Neural progenitor cell (in vitro differentiated cells): Measurements from ENCODE around the gene IFNK.

Experiments
- EZH2 ChIP-seq: fragments of 200-600 bp; sonication (generic); IDR thresholded peaks from 2 replicates; pipeline ENCODE4 v1.6.1; 2017; ENCODE audit warnings: antibody characterized with exemption, mild to moderate bottlenecking, moderate library complexity
- EZH2phosphoT487 ChIP-seq: fragments of 200-600 bp; sonication (generic); IDR thresholded peaks from 2 replicates; pipeline ENCODE4 v1.6.1; 2017; ENCODE audit warnings: antibody characterized with exemption
- TF ChIP-seq, protein P1 (sequence below): fragments of 200-600 bp; sonication (generic); IDR thresholded peaks from 2 replicates; pipeline ENCODE4 v1.5.1; 2017; ENCODE audit warnings: antibody characterized with exemption, mild to moderate bottlenecking

DNA sequence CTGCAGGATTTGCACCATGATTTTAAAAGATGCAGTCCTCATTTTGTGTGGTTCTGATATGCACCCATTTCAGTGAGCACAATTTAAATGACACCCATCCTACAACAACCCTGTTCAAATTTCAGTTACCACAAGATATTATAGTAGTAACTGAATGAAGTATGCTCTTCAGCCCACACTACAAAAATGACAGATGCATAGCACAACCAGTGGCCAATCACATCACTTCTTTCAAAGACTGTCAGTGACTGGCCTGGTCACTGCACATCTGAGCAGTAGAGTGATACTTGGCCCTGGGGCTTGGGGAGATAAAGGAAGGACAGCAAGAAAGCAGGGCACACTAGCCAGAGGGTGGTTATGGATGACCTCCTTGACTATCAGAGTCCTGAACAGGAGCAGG, 19.8 kb upstream of the IFNK start:
- TF ChIP-seq, protein P1, sequence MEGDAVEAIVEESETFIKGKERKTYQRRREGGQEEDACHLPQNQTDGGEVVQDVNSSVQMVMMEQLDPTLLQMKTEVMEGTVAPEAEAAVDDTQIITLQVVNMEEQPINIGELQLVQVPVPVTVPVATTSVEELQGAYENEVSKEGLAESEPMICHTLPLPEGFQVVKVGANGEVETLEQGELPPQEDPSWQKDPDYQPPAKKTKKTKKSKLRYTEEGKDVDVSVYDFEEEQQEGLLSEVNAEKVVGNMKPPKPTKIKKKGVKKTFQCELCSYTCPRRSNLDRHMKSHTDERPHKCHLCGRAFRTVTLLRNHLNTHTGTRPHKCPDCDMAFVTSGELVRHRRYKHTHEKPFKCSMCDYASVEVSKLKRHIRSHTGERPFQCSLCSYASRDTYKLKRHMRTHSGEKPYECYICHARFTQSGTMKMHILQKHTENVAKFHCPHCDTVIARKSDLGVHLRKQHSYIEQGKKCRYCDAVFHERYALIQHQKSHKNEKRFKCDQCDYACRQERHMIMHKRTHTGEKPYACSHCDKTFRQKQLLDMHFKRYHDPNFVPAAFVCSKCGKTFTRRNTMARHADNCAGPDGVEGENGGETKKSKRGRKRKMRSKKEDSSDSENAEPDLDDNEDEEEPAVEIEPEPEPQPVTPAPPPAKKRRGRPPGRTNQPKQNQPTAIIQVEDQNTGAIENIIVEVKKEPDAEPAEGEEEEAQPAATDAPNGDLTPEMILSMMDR, result no peak
- no peak for TF ChIP-seq EZH2
- TF ChIP-seq EZH2phosphoT487, result no peak
